HG03457 (cell line): Measurements from ENCODE around the gene TMCO4.
"Not testable (repeated sequence)": the region's sequence is repeated elsewhere in the genome, so short reads cannot be mapped to it uniquely, and the experiment has no call there.

Experiments
- ATAC-seq: cut with Tn5 transposase; IDR thresholded peaks from one replicate; pipeline ENCODE4 v1.9.1; 2021; ENCODE audit warnings: moderate number of reproducible peaks; ENCODE audit not compliant: unreplicated experiment

TMCO4 gene

GRCh38 chr1:19799230-19800075, at the start of gene TMCO4:
Gene TMCO4 (minus strand): TSS chr1:19799916. CDS start chr1:19780758, 19,158 bp downstream.
- ATAC-seq, result no peak

GRCh38 chr1:19849307-19849706, 49.6 kb upstream of the TMCO4 start:
- ATAC-seq, result not testable (repeated sequence)

DNA sequence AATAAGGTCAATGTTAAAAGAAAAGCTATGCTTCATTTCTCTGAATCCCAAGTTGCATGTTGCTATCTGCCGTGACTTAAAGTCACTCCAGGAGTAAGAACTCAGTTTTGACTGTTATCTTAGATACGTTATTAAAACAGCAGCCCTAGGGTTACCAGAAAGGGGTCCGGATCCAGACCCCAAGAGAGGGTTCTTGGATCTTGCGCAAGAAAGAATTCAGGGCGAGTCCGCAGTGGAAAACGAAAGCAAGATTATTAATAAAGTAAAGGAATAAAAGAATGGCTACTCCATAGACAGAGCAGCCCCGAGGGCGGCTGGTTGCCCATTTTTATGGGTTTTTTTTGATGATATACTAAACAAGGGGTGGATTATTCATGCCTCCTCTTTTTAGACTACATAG, 47.6 kb upstream of the TMCO4 start:
- not testable (repeated sequence) for ATAC-seq

DNA sequence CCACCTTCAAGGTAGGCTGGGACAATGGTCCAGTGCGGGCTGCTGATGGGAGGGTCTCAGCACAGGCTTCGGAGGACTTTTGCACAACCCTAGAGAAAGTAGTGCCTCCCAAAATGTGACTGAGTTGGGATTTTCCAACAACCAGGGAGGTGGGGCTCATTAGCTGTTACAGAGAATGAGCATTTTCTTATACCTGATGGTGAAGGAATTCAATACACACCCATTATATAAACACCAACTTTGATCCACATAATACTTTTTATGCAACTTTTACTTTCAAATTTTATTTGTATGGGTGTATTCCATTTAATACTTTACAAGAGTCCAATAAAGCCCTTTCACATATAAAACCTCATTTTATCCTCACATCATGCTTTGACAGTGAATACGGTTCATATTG, 46.6 kb upstream of the TMCO4 start:
- no peak for ATAC-seq

GRCh38 chr1:19845555-19845954, 45.8 kb upstream of the TMCO4 start:
- ATAC-seq, result no peak

DNA sequence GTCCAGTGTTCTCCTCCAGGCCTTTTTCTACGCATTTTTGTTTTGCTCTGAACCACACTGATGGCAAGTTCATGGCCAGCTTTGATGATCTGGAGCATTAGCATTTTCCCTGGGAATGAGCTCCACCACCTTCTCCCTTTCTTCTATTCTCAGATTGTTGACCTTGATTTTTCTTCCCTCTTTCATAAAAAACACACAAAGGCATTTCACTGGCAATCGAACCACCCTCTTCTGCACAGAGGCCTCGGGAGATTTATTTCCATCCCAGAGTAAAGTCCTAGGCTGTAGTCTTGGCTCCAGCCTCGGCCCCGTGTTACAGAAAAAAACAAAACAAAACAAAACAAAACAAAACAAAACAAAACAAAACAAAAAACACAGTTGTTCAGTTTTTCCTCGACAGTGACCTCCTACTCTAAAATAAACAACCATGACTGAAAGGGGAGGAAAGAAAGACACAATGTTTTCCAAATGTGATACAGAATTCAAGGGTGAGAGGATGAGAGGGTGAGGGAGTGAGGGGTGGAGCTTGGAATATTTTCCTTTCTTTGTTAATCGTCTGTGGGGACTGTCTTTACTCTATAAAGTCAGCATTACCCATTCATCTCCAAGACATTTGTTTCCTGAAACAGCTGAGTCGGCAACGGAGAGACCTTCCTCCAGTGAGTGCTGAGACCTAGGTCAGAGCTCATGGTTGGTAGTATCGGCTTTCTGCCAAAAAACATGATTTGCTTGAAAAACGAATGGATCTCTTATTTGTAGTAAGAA, 45.2 kb upstream of the TMCO4 start:
- no peak for ATAC-seq

- no peak for ATAC-seq
These were observed 40.5 kb upstream of the TMCO4 start for GRCh38 chr1:19840228-19840627.

DNA sequence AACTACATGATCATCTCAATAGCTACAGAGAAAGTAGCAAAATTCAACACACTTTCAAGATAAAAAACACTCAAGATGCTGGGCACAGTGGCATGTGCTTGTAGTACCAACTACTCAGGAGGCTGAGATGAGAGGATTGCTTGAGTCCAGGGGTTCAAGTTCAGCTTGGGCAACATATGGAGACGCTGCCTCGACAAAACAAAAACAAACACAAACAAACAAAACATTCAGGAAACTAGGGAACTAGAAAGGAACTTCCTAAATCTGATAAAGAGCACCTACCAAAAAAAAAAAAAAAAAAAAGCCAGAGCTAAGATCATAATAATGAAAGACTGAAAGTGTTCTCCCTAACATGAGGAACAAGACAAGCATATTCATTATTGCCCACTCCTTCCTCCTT, 38.1 kb upstream of the TMCO4 start:
- no peak for ATAC-seq

DNA sequence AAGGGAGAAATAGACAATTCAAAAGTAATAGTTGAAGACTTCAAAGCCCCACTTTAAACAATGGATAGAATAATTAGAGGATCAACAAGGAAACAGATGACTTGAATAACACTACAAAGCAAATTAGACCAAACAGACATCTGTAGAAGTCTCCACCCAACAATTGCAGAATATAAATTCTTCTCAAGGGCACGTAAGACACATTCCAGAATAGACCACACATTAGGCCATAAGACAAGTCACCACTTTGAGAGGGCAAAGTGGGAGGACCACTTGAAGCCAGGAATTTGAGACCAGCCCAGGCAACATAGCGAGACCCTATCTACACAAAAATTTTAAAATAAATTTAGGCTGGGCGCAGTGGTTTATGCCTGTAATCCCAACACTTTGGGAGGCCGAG, 35.9 kb upstream of the TMCO4 start:
- ATAC-seq, result no peak

GRCh38 chr1:19831441-19831840, 31.7 kb upstream of the TMCO4 start:
- no peak for ATAC-seq

DNA sequence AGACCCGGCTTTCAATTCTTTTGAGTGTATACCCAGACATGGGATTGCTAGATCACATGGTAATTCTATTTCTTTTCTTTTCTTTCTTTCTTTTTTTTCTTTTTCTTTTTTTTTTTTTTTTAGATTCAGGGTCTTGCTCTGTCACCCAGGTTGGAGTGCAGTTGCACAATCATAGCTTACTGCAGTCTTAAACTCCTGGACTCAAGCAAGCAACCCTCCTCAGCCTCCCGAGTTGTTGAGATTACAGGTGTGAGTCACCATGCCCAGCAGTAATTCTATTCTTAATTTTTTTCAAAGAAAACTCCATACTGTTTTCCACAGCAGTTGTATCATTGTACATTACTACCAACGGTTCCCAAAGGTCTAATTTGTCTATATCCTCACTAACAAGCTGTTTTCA, 28.8 kb upstream of the TMCO4 start:
- ATAC-seq, result no peak

GRCh38 chr1:19825298-19825697, 25.6 kb upstream of the TMCO4 start:
- ATAC-seq, result no peak

DNA sequence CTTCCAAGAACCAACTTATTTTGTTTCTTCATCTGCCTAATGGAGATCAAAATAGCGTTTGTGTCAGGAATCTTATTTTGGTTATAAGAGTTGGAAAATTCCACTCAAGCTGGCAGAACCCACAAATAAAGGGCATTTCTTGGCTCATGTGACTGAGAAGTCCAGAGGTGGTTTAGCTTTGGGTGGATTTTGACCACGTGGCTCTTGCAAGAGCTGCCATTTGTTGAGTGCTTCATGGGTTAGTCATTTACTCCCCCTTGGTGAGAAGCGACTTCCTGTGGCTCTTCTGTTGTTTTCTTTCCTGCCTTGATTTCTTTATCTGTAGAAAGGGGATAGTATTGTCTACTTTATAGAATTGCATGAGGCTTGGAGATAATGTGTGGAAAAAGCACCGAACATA, 24.8 kb upstream of the TMCO4 start:
- no peak for ATAC-seq

DNA sequence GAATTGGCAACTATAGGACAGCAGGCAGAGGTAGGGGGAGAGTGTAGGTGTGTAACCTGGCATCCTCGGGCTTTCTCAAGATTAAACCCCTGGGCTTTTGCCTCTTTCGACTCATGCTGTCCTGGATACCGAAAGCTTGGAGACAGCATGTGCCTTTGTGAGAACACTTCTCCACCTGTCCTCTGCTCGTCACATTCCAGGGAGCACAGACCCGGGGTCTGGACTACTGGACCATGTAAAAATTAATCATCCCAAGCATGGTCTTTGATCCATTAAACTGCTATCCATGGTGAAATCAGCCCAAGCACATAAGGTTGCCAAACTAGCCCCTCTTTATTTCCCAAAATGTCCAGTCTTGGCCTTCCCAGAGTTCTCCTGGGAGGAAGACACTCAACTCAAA, 24.3 kb upstream of the TMCO4 start:
- ATAC-seq, result no peak

GRCh38 chr1:19819701-19820100, 20.0 kb upstream of the TMCO4 start:
- no peak for ATAC-seq

GRCh38 chr1:19818324-19818723, 18.6 kb upstream of the TMCO4 start:
- ATAC-seq, result no peak

DNA sequence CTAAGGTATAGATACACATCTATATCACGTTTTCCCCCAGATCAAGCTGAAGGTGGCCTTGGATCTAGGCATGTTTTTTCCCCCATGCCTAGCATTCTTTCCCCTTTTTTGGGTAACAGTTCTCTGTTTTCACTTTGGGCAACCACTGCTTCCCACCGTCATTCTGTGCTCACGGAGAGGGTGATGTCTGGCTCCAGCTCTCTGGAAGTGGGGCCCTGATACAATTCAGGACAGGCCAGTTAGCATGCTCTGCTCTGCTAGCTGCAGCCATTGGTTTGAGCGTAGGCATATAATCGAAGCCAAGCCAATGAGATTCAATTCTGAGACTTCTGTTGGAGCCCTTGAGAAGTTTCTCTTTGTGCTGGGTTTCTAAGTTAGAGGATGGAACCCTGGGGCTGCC, 17.4 kb upstream of the TMCO4 start:
- no peak for ATAC-seq

GRCh38 chr1:19816737-19817086, 17.0 kb upstream of the TMCO4 start:
- ATAC-seq, result not testable (repeated sequence)

- ATAC-seq, result no peak
These were observed 16.4 kb upstream of the TMCO4 start for GRCh38 chr1:19815801-19816736.

DNA sequence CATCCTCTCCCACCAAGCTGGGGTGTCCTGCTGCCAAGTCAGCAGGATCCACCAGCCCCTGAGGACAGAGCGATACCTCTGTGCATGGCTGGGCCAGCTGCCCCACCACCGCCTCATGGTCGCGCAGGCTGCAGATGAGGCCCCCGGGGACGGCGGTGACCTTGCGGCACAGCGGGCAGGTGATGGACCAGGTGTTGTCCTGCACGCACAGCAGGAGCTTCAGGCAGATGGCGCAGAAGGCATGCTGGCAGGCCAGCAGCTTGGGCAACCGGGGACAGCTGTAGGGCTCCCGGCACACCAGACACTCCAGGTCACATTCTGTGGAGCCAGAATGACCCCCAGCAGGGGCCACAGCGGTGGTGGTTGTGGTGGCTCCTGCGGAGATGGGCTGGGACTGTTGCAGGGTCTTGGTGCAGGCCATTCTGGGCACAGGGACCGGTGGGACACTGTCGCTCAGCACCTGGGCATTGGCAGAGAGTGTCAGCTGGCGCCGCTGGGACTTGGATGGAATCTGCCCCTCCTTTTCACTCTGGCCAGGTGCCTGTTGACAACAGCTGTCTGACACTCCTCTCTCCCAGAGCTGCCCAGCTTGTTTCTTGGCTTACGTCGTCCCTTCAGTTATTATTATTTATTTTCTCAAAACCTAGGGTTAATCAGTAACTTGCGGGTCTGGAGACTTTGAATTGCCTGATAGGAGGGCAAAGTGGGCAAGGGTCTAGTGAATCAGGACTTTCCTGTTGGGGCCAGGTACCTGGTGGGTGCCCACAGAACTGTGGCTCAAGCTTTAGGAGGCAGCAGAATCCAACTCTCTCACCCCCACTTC, 15.2 kb upstream of the TMCO4 start, which contains the start of gene RNF186:
TSS of gene RNF186 (minus strand) at position 603 of the 823 bp plus-strand sequence. CDS start at position 421, 182 bp downstream.
- no peak for ATAC-seq
